Activated CD8-positive, alpha-beta memory T cell treated with anti-CD3 and anti-CD28 coated beads, Interleukin-2, amount 50 U/mL, for 48 hours (primary cell): Measurements from ENCODE around the gene ARID5A.

ENCODE experiments used
- DNase-seq: peaks from one replicate; pipeline ENCODE4 v3.0.0-alpha.2; 2020

The ARID5A gene

GRCh38 chr2:96557421-96557820, 20.9 kb downstream of the ARID5A start:
- peak; percentile 17 for DNase-seq

- peak; percentile 39 for DNase-seq
Observed at GRCh38 chr2:96558061-96558460, 21.5 kb downstream of the ARID5A start.

DNA sequence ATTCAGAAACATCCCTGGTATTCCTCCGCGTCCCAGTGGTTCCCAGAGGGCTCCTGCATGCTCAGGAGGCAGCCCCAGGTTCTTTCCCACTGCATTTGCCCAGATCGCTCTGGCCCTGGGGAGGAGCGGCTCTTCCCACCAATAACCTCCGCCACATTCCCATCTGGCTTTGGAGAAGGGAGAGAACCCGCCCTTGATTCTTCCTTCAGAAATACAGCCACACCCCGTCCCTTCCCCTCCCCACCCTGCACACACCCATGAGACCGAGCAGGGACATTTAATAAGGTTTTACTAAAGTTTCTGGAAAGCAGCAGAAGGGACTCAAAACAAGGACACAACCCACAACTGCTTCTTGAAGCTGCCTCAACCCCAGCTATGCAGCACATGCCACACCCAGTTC, 21.9 kb downstream of the ARID5A start:
- DNase-seq: no peak

DNA sequence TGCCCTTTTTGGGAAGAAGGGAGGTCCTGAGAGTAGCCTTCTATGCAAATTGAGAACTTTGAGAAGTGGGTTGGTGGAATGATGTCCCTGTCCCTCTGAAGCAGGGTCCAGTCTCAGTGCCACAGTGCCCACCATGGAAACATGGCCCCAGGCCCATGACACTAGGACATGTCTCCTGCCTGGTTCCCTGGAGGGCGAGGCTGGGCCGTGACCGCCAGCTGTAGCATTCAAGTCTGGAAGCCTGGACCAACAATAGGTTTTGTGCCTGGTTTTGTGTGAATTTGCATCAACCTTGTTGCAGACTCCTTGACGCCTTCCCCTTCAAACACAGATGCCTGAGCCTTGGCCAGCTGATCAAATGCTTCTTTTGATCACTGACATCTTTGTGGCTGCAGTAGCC, 27.5 kb downstream of the ARID5A start:
- DNase-seq: no peak

DNA sequence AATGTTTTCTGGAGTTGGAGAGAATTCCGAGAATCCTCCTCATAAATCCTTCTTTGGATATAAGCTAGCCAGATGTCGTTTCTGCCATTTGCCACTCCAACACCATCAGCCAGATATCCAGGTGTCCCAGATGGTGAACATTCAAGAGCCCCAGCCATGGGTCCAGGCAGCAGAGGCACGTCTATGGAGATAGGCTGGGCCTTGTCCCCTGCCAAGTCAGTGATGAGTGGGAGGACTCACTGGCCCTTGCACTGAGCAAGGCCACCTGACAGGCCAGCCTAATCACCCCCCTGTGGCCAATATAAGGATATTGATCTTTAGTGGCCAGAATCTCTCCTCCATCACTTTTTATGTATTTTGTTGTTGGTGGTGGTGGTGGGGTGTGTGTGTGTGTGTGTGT, 28.0 kb downstream of the ARID5A start:
- DNase-seq: no peak

GRCh38 chr2:96565111-96565510, 28.6 kb downstream of the ARID5A start:
- DNase-seq: no peak

GRCh38 chr2:96568094-96568493, 31.5 kb downstream of the ARID5A start:
- DNase-seq: no peak

DNA sequence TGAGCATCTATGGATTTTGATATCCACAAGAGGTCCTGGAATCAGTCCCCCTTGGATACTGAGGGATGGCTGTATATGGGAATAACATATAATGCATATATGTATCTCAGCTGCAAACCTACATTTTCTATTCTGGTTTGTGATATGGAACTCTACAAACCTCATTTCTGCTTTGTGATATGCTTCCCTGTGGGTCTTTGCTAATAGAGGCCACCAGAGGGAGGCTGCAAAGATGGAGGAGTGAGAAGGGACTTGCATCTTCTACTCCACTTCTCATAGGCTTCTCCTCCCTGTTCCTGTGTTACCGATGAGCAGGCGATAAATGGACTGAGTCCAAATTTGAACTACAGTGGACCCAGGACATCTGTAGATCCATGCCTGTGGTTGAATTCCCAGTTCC, 37.8 kb downstream of the ARID5A start:
- no peak for DNase-seq

GRCh38 chr2:96575785-96576456, 39.4 kb downstream of the ARID5A start:
- no peak for DNase-seq

GRCh38 chr2:96577501-96577900, 40.9 kb downstream of the ARID5A start:
- no peak for DNase-seq

DNA sequence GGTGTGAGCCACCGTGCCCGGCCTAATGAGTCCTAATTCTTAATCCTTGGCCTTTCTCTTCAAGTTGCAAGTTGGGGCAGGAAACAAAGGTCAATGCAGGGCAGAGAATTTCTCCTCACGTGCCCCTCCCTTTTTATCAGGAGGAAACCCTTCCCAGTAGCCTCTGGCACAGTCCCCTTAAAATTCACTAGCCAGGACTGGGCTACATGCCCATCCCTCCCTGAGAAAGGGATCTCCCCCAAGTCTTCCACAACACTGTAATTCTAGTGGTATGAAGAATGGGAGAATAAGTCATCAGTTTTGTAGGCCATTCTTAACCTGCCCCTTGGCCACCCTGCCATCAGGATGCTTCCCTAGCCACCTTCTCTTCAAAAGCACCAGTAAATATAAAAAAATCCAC, 42.2 kb downstream of the ARID5A start:
- no peak for DNase-seq

- no peak for DNase-seq
Observed at GRCh38 chr2:96579422-96579821, 42.9 kb downstream of the ARID5A start.

- no peak for DNase-seq
Observed at GRCh38 chr2:96580771-96581170, 44.2 kb downstream of the ARID5A start.

- DNase-seq: no peak
Observed at GRCh38 chr2:96584017-96584416, 47.5 kb downstream of the ARID5A start.

- no peak for DNase-seq
Observed at GRCh38 chr2:96587843-96588242, 51.3 kb downstream of the ARID5A start.

- DNase-seq: no peak
Observed at GRCh38 chr2:96591054-96591453, 54.5 kb downstream of the ARID5A start.

DNA sequence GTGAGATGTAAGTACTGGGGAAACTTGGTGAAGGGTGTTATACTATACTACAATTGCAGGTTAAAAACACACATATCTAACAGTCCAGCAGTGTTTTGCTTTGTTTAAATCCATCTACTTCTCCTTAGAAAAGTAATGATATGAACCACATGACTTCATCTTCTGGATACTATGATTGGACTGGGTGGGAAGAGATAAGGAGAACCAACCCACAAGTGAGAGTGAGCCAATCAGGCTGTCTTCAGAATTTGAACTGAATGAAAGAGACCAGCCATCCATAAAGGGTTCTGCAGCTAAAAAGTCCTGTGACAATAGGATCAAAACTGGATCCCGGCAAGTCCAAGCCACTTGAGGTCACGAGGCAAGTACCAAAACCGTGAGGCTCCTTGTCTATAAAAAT, 54.9 kb downstream of the ARID5A start:
- DNase-seq: no peak

GRCh38 chr2:96594282-96594681, 57.7 kb downstream of the ARID5A start:
- no peak for DNase-seq

DNA sequence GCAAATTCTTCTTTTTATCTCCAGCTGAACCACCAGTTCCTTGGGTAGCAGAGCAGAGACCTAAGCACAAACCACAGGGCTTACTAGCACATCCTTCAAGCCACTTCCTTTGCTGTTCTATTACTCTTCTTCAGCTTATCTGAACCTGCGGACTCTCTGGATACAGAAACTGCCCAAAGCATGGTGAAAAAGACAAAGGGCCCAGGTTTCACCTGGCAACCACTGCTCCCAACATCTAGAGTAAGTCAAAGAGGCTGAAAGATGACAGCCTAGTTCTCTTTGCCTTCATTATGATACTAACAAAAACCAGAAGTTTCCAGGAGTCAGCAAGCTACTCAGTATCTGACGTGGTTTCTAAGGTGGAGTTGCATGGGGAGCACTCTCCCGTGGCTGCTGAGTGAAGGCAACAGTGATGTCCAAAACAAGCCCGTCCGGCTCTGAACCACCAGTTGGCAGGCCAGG, 58.2 kb downstream of the ARID5A start:
- DNase-seq: no peak

DNA sequence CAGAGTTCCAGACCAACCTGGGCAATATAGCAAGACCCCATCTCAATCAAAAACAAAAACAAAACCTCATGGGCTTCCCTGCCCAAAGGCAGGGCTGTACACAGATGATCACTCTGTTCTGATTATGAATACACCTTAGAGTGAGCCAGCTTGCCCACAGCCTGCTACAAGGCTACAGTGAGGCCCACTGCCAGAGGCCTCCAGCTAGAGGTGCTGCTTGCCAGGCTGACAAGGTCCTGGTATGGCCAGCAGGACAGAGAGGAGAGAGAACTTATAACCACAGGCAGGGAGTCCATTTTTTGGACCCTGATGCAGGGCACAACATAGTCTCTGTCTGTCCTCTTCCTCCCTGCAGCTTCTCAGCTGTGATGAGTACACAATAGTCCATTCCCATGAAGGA, 60.0 kb downstream of the ARID5A start:
- no peak for DNase-seq

DNA sequence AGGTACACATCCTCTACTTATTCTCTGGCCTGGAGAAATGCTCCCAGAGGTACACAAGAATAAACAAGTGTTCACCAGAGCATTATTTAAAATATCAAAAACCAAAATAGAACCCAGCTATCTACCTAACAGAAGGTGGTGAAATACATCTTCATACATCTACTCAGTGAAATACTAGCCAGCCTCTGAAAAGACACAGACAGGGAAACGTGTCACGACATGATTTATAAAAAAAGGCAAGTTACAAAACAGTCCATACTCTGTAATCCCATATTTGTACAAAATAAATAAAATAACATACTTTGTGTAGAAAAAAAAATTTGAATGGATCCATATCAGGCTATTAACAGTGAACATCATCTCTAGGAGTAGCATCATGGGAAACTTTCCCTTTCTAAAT, 63.4 kb downstream of the ARID5A start:
- DNase-seq: no peak

- DNase-seq: no peak
Observed at GRCh38 chr2:96601382-96602292, 65.1 kb downstream of the ARID5A start.
